Measurements from ENCODE around the gene GPRC5B.

- no peak for TF ChIP-seq CTCF (IDR thresholded peaks at IDR 0.05; ENCODE audit: low read length)
- TF ChIP-seq EZH2phosphoT487 (IDR thresholded peaks at IDR 0.05; ENCODE audit: low read length): no peak
Observed at GRCh38 chr16:19923396-19923795, 38.7 kb upstream of the GPRC5B start.
